WERI-Rb-1 (cell line): Measurements from ENCODE around the gene TRMT2A.

Experiments
- DNase-seq: peaks from one replicate; pipeline ENCODE4 v3.0.0-alpha.2; 2020
- H3K27ac ChIP-seq: fragments of 250-450 bp; sonication (Bioruptor Pico); 2 replicates; pipeline ENCODE4 v1.5.1; 2020; ENCODE audit warnings: mild to moderate bottlenecking, moderate library complexity
- H3K27me3 ChIP-seq: fragments of 250-450 bp; sonication (Bioruptor Pico); 2 replicates; pipeline ENCODE4 v1.5.1; 2021; ENCODE audit warnings: mild to moderate bottlenecking, low read depth, moderate library complexity; ENCODE audit not compliant: insufficient read depth, severe bottlenecking
- H3K36me3 ChIP-seq: fragments of 250-450 bp; sonication (Bioruptor Pico); 2 replicates; pipeline ENCODE4 v1.5.1; 2020; ENCODE audit warnings: mild to moderate bottlenecking, moderate library complexity
- H3K4me3 ChIP-seq: 2 replicates; pipeline ENCODE4 v1.5.1; 2011; ENCODE audit warnings: low read depth, mild to moderate bottlenecking, control low read depth, low read length
- H3K9me3 ChIP-seq: fragments of 250-450 bp; sonication (Bioruptor Pico); 2 replicates; pipeline ENCODE4 v1.5.1; 2021; ENCODE audit warnings: mild to moderate bottlenecking, moderate library complexity; ENCODE audit not compliant: severe bottlenecking
- TF ChIP-seq, protein P1 (sequence below): IDR thresholded peaks from 2 replicates; pipeline ENCODE4 v1.5.1; 2011; ENCODE audit warnings: low read depth, mild to moderate bottlenecking, control low read depth, inconsistent platforms, low read length

The TRMT2A gene

DNA sequence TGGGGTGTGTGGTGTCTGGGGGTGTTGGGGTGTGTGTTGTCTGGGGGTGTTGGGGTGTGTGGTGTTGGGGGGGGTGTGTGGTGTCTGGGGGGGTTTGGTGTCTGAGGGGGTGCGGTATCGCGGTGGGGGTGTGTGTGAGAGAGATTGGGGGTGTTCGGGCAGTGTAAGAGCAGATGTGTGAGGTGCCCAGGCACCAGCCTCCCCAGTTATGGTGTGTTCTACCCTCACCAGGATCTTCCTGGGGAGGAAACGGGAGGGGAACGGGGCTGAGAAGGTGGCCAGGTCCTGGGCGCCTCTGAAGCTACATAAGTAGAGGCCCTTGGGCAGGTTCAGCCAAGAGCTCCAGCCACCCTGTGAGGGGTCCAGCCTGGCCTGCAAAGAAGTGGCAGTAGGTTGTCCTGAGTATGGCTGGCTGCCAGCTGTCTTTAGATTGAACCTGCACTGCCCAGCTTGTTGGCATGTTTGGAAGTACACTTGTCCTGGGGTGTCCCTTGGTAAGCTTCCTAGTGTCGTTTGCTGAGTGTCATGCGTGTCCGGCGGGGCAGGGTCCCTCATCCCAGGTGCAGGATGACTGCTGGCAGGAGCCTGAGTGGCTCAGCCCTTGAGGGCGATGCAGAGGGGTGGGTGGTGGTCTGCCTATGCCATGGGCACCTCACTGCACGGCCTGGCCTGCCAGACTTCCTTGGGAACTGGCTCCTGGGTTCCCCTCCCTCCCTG, 6.5 kb upstream of the TRMT2A start:
- no peak overlapping the region for H3K27ac ChIP-seq
- H3K4me3 ChIP-seq, result no peak overlapping the region
- H3K27me3 ChIP-seq, result no peaks in the 10 kb centered on the region
- TF ChIP-seq, protein P1, sequence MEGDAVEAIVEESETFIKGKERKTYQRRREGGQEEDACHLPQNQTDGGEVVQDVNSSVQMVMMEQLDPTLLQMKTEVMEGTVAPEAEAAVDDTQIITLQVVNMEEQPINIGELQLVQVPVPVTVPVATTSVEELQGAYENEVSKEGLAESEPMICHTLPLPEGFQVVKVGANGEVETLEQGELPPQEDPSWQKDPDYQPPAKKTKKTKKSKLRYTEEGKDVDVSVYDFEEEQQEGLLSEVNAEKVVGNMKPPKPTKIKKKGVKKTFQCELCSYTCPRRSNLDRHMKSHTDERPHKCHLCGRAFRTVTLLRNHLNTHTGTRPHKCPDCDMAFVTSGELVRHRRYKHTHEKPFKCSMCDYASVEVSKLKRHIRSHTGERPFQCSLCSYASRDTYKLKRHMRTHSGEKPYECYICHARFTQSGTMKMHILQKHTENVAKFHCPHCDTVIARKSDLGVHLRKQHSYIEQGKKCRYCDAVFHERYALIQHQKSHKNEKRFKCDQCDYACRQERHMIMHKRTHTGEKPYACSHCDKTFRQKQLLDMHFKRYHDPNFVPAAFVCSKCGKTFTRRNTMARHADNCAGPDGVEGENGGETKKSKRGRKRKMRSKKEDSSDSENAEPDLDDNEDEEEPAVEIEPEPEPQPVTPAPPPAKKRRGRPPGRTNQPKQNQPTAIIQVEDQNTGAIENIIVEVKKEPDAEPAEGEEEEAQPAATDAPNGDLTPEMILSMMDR, result no peak
- no peaks in the 10 kb centered on the region for H3K9me3 ChIP-seq
- peaks cover 89% of the 10 kb centered on the region for H3K36me3 ChIP-seq
- DNase-seq, result no peak

DNA sequence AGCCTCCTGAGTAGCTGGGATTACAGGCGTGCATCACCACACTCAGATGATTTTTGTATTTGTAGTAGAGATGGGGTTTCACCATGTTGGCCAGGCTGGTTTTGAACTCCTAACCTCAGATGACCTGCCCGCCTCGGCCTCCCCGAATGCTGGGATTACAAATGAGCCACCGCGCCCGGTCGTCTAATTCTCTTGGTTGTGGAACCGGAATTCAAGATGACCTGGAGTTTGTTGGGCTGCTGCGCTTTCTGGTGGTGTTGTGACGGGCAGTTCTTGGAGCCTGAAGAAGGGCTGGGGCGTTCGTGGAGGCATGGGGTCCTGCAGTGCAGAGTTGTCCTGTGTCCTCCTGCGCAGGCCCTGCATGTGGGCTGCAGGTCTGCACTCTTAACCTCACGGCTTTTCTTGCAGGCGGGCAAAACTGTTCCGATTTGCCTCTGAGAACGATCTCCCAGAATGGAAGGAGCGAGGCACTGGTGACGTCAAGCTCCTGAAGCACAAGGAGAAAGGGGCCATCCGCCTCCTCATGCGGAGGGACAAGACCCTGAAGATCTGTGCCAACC, 4.9 kb upstream of the TRMT2A start:
- Histone ChIP-seq H3K9me3 (no peaks in the 10 kb centered on the region), H3K27ac (no peak overlapping the region), H3K4me3 (no peak overlapping the region), H3K27me3 (no peaks in the 10 kb centered on the region), H3K36me3 (peaks cover 85% of the 10 kb centered on the region)
- TF ChIP-seq, protein P1, result no peak
- no peak for DNase-seq

DNA sequence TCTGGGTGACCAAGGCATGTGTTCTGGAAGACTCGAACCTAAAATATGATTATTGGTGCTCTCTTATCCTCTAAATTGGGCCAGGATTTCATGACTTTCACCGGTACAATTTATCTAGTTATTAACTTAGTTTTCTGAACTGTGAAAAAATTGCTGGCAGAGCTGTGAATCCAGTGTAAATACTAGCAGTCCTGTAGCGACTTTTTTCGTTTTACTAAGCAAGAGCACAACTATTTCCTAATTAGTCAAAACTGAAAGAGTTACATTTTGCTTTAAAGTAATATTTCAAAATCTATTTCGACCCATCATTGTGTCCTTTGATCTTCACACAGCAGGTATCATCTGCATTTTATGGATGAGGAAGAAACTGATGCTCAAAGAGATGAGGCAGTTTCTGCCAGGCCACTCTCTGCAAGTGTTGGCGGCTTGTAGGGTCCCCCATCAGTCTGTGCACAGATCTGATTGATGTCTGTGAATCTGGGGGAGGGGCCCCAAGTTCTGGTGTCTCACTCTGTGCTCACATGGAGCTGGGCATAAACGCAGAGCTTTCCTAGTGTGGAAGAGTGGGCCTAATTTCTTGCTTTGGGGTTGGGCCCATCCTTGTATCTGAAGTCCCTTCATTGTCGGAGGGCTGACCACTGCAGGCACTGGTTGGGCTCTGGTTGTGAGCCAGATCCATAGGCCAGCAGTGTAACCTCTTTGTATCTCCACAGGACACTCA, 1.4 kb upstream of the TRMT2A start:
- TF ChIP-seq, protein P1, result no peak
- H3K27me3 ChIP-seq, result no peaks in the 10 kb centered on the region
- H3K27ac ChIP-seq, result peak overlapping the region; percentile 98
- peak overlapping the region; percentile 98 for H3K4me3 ChIP-seq
- no peak for DNase-seq
- peaks cover 81% of the 10 kb centered on the region for H3K36me3 ChIP-seq
- H3K9me3 ChIP-seq, result no peaks in the 10 kb centered on the region

DNA sequence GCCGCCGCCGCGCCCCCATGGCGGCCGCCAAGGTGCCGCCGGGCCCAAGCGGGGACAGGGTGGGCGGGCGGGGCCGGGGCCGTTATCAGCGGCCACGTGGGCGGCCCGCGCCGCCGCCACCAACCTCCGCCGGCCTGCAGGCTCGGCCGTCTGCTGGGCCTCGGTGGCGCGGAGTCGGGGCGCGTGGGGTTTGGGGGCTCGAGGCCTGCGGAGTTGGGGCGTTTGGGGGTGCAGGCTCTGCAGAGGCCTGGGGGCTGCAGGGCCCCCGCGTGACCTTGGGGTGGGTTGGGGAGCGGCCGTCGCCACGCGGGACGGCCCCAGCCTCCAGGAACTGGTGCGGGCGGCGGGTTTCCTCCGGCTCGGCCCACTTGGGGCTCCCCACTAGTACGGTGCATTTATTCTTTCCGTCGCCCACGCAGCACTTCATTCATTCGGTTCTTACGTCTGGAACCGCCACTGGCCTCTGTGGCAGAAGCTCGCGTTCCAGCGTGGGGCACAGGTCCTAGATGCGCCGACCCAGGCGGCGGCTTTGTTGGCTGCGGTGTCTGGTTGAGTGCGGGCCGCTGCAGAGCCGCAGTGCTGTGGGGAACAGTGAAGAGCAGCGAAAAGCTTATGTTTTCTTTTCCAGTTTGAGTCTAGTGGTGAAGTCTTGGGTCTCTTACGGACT, 740 bp upstream of the TRMT2A start:
- H3K4me3 ChIP-seq, result peak overlapping the region; percentile 98
- peak overlapping the region; percentile 98 for H3K27ac ChIP-seq
- no peaks in the 10 kb centered on the region for H3K27me3 ChIP-seq
- H3K9me3 ChIP-seq, result no peaks in the 10 kb centered on the region
- peaks cover 87% of the 10 kb centered on the region for H3K36me3 ChIP-seq
- no peak for DNase-seq
- TF ChIP-seq, protein P1, result no peak

DNA sequence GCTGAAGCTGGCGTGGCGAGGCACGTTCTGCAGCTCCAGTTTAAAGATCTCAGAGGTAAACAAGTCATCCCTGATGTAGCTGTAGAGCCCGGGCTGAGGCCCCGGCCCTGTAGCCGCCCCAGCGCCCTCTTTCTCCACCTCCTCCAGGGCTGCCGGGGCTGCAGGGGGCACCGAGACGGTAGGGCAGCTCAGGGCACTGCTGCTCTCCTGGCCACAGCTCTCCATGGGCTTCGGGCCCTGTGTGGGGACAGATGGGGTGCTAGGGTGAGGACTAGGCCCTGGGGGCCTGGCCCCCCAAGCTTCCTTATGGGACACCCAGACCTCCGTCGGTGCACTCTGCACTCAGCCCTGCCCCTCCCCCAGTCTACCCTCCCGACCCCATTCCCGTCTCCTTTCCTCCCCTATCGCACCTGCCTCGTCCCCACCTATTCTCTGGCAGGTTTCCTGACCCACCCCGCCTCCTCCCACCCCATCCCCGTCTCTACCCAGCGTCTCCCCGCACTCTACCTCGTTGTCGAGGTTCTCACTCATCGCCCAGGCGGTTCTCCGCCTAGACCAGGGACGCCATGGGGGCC, 563 bp downstream of the TRMT2A start:
- Histone ChIP-seq H3K27me3 (no peaks in the 10 kb centered on the region), H3K36me3 (peaks cover 89% of the 10 kb centered on the region), H3K27ac (peak overlapping the region; percentile 98), H3K9me3 (no peaks in the 10 kb centered on the region), H3K4me3 (peak overlapping the region; percentile 94)
- no peak for DNase-seq
- TF ChIP-seq, protein P1, result no peak
